Lung microvascular endothelial cell (primary cell): ENCODE measurements around the gene LECT2. TPM values are rescaled to one million over a fixed set of nuclear protein-coding genes. Genes with fewer than 3 reads are reported as not detected.

Experiments used
- DNase-seq, 2 donors: peaks; one replicate each; pipeline versions ENCODE4 v3.0.0 to v3.0.0-alpha.2; 2010; ENCODE audit warnings: low read depth in 2 of 2
- total RNA-seq: library from RNA; depleted of rRNA; stranded (reverse); fragments of >200 nt; gene quantifications from 2 replicates; pipeline ENCODE4 v1.2.1, GENCODE V29; 2014

The LECT2 gene
- not detected in 2 replicates for total RNA-seq

GRCh38 chr5:135954899-135955298, at the start of gene LECT2:
LECT2 (minus strand) TSS chr5:135954983; CDS start chr5:135954833, 150 bp downstream.
- DNase-seq: no peak

- no peak for DNase-seq
Observed at GRCh38 chr5:136004436-136004835, 49.7 kb upstream of the LECT2 start.

GRCh38 chr5:136001466-136001981, 46.7 kb upstream of the LECT2 start:
- no peak for DNase-seq

- DNase-seq: peak in 1 of 2 donors; percentile 76
Observed at GRCh38 chr5:136000932-136001331, 46.1 kb upstream of the LECT2 start.

- DNase-seq: no peak
Observed at GRCh38 chr5:136000147-136000546, 45.4 kb upstream of the LECT2 start.

GRCh38 chr5:135999406-136000139, 44.8 kb upstream of the LECT2 start:
- DNase-seq: peak in 1 of 2 donors; percentile 75

GRCh38 chr5:135998889-135999288, 44.1 kb upstream of the LECT2 start:
- no peak for DNase-seq

- no peak for DNase-seq
Observed at GRCh38 chr5:135997673-135998335, 43.0 kb upstream of the LECT2 start.

- DNase-seq: peak in 1 of 2 donors; percentile 52
Observed at GRCh38 chr5:135996611-135997010, 41.8 kb upstream of the LECT2 start.

GRCh38 chr5:135995976-135996375, 41.2 kb upstream of the LECT2 start:
- DNase-seq: peak in 1 of 2 donors; percentile 27

- peak; percentile 82 to 92 for DNase-seq
Observed at GRCh38 chr5:135993880-135994636, 39.3 kb upstream of the LECT2 start.

GRCh38 chr5:135993335-135993879, 38.6 kb upstream of the LECT2 start:
- peak in 1 of 2 donors; percentile 70 for DNase-seq

GRCh38 chr5:135991429-135991828, 36.6 kb upstream of the LECT2 start:
- DNase-seq: peak; percentile 68 to 99

- DNase-seq: peak in 1 of 2 donors; percentile 46
Observed at GRCh38 chr5:135990528-135991255, 35.9 kb upstream of the LECT2 start.

- no peak for DNase-seq
Observed at GRCh38 chr5:135989686-135990085, 34.9 kb upstream of the LECT2 start.

- DNase-seq: no peak
Observed at GRCh38 chr5:135988546-135988945, 33.8 kb upstream of the LECT2 start.

GRCh38 chr5:135986891-135987401, 32.2 kb upstream of the LECT2 start:
- DNase-seq: no peak

GRCh38 chr5:135986401-135986800, 31.6 kb upstream of the LECT2 start:
- no peak for DNase-seq

- DNase-seq: no peak
Observed at GRCh38 chr5:135985951-135986350, 31.2 kb upstream of the LECT2 start.

- no peak for DNase-seq
Observed at GRCh38 chr5:135980620-135981019, 25.8 kb upstream of the LECT2 start.

GRCh38 chr5:135979510-135979909, 24.7 kb upstream of the LECT2 start:
- DNase-seq: peak; percentile 76 to 80
